Measurements from ENCODE around the gene SLC22A4. TPM values are rescaled to one million over a fixed set of nuclear protein-coding genes. Genes with fewer than 3 reads are reported as not detected.

The SLC22A4 gene
- total and polyA plus RNA-seq, 4 donors = 0.25 to 42.2 (median 0.47) TPM

- under 1% methylated on average over 83 of the region's 83 CpGs for WGBS
- Histone ChIP-seq H3K27me3 (ENCODE audit: control insufficient read depth in 4 of 4, insufficient read depth in 4 of 4, low read length in 3 of 4) (no peaks in the 10 kb centered on the region), H3K36me3 (ENCODE audit: control insufficient read depth in 4 of 4, insufficient read depth in 3 of 4, low read depth in 1 of 4, low read length in 3 of 4) (peaks cover 0 to 6% (median 2%) of the 10 kb centered on the region in 4 donors), H3K27ac (ENCODE audit: low read depth in 1 of 2, low read length in 2 of 2) (peak within 1 kb of the TSS; percentile 80 to 82), H3K4me3 (ENCODE audit: low read depth in 1 of 3, low read length in 3 of 3) (peak within 1 kb of the TSS; percentile 55 to 73 (median 72)), H3K9ac (ENCODE audit: low read depth in 1 of 2, low read length in 2 of 2) (peak within 1 kb of the TSS; percentile 56 to 73), H3K9me3 (ENCODE audit: control insufficient read depth in 4 of 4, low read length in 3 of 4) (no peaks in the 10 kb centered on the region), H3K4me1 (ENCODE audit: control insufficient read depth in 4 of 4, insufficient read depth in 4 of 4, low read length in 3 of 4) (peaks cover 0 to 38% (median 27%) of the 10 kb centered on the region in 4 donors)
- DNase-seq (ENCODE audit: low spot score) = peak; percentile 83
- TF ChIP-seq REST (IDR thresholded peaks at IDR 0.05) (peak; percentile 28), SP1 (IDR thresholded peaks at IDR 0.05) (peak; percentile 6), EGR1 (IDR thresholded peaks at IDR 0.05; ENCODE audit: low read depth in 2 of 2) (no peak)
These were observed 75.4 kb downstream of the SLC22A4 start, which contains the start of gene SLC22A5 for GRCh38 chr5:132369474-132370180. TSS of gene SLC22A5 (plus strand) at chr5:132369710. CDS start at chr5:132369973, 263 bp downstream.

GRCh38 chr5:132370181-132370970 lies 76.2 kb downstream of the SLC22A4 start:
- 8% methylated on average over 34 of the region's 34 CpGs for WGBS
- no peaks in the 10 kb centered on the region for H3K27me3 ChIP-seq (ENCODE audit: control insufficient read depth in 4 of 4, insufficient read depth in 4 of 4, low read length in 3 of 4)
- DNase-seq (ENCODE audit: low spot score) = no peak

More at GRCh38 chr5:132370181-132370970, 76.2 kb downstream of the SLC22A4 start:
- H3K36me3 ChIP-seq (ENCODE audit: control insufficient read depth in 4 of 4, insufficient read depth in 3 of 4, low read depth in 1 of 4, low read length in 3 of 4) = peaks cover 0 to 4% (median 2%) of the 10 kb centered on the region in 4 donors
- TF ChIP-seq HNF4A (conservative IDR thresholded peaks at IDR 0.05) (no peak), NR2F2 (IDR thresholded peaks at IDR 0.05) (no peak), ZBTB33 (IDR thresholded peaks at IDR 0.05) (no peak), RAD21 (IDR thresholded peaks at IDR 0.05) (no peak), GABPA (IDR thresholded peaks at IDR 0.05 in 1 of 2, conservative IDR thresholded peaks at IDR 0.05 in 1 of 2) (no peak), JUND (IDR thresholded peaks at IDR 0.05) (no peak), FOXA2 (IDR thresholded peaks at IDR 0.05) (no peak), REST (IDR thresholded peaks at IDR 0.05) (no peak), RXRA (IDR thresholded peaks at IDR 0.05) (no peak), EGR1 (IDR thresholded peaks at IDR 0.05; ENCODE audit: low read depth in 2 of 2) (no peak), FOXA1 (IDR thresholded peaks at IDR 0.05) (no peak), TAF1 (conservative IDR thresholded peaks at IDR 0.05) (no peak), CTCF (IDR thresholded peaks at IDR 0.05; ENCODE audit: low read depth, low read length, missing input control) (no peak), MAX (IDR thresholded peaks at IDR 0.05) (no peak), HNF4G (IDR thresholded peaks at IDR 0.05) (no peak)
- peak overlapping the region; percentile 80 to 82 for H3K27ac ChIP-seq (ENCODE audit: low read depth in 1 of 2, low read length in 2 of 2)
- peak overlapping the region; percentile 4 to 73 for H3K9ac ChIP-seq (ENCODE audit: low read depth in 1 of 2, low read length in 2 of 2)
- no peaks in the 10 kb centered on the region for H3K9me3 ChIP-seq (ENCODE audit: control insufficient read depth in 4 of 4, low read length in 3 of 4)
- peaks cover 0 to 36% (median 25%) of the 10 kb centered on the region in 4 donors for H3K4me1 ChIP-seq (ENCODE audit: control insufficient read depth in 4 of 4, insufficient read depth in 4 of 4, low read length in 3 of 4)
- H3K4me3 ChIP-seq (ENCODE audit: low read depth in 1 of 3, low read length in 3 of 3) = peak overlapping the region; percentile 55 to 73 (median 72)
